GM21390 (cell line): ENCODE results near the gene IFI44L.

Experiments used
- ATAC-seq: cut with Tn5 transposase; IDR thresholded peaks from one replicate; pipeline ENCODE4 v1.9.1; 2021; ENCODE audit not compliant: unreplicated experiment

Gene IFI44L

DNA sequence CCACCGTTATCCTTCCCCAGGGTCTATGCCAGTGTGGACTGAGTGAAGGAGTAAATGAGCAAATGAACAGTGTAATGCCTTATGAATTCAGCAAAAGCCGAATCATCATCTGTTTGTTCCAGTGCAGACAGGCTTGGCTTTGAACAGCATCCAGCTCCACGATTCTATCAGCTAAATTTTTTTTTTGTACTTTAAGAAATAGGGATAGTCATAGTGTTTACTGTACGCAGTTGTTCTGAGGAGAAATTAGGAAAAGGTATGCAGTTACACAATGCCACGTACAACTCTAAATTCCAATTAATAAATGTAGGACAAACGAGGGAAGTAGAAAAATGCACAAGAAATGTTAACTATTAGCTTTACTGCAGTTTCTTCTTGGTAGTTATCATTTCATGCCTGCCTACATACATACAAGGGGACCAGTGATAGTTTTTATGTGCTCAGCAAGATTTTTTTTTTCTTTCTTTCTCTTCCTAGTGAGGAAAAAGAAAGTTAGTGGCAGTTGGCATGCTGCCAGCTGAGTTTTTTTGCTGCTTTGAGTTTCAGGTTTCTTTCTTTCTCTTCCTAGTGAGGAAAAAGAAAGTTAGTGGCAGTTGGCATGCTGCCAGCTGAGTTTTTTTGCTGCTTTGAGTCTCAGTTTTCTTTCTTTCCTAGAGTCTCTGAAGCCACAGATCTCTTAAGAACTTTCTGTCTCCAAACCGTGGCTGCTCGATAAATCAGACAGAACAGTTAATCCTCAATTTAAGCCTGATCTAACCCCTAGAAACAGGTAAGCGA is at the start of gene IFI44L:
Gene IFI44L, plus strand, starts transcription at position 646 of the 777 bp plus-strand sequence. CDS start 7,468 bp downstream, outside the sequence.
- ATAC-seq: peak; percentile 50

DNA sequence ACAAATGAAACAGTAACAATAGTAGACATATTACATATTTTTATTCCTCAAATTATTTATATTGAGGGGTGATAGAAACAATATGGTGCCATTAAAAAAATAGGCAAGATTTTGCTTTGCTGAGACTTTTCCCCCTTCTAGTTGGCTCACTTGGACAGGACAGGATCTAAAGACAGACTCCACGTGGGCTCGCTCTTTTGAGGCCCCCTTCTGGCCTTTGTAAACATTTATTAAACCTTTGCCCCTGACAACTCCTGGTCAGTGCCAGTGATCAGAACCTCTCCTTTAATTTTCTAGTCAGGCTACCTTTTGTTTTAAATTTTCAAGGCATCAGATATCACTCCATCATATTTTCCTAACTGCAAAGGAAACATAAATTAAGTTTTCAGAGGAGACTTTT is 49.7 kb upstream of the IFI44L start:
- ATAC-seq: no peak

DNA sequence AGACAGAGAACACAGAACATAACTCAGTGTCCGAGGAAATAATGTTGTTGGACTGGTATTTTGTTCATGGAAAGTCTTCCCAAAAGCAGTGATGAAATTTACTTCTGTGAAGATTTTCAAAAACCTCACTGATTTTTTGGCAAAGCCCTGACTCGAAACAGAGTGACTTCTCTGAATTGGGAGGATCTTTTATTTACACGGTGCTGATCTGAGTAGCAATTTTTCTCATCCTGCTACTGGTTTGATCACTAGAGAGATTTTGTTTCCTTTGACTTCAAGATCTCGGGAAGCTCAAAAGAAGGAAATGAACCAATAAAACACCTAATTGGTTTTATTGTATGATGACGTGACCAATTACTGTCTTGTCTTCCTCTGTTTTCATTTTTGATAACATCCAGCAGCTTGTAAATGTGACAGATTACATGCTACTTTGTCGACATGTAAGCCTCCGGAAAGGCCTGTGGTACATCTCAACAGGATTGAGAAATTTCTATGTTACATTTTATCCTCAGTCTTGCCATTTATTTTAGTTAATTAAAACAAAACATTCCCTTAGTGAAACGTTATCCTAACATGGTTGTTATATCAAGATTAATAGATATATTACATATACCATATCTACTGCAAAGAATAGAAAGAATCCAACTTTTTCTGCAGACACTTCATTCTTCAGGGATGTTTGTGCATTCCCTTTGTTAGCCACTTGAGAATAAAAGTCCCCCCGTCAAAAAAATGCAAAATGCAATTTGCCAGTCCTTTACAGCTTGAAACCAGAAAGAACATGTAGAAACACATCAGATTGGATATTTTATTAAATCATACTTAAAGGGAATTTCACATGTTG is 42.8 kb upstream of the IFI44L start:
- ATAC-seq: no peak

DNA sequence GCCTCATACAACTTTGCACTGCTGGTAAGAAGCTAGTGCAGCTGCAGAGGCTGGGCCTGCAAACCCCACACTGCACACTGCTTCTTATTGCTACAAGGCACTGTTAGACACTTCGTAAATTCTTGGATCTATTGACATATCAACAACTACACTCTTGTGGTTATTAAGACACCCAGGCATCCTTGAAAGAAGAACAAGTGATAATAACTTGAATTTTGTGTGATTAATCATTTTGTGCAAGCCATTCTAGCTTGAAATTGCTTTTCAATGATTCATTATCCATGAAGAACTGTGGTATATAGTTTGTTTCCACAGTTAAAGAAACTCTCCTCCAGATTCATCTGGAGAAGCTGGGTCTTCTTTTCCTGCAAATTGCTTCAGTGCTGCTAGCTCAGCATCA is 33.7 kb upstream of the IFI44L start:
- no peak for ATAC-seq

DNA sequence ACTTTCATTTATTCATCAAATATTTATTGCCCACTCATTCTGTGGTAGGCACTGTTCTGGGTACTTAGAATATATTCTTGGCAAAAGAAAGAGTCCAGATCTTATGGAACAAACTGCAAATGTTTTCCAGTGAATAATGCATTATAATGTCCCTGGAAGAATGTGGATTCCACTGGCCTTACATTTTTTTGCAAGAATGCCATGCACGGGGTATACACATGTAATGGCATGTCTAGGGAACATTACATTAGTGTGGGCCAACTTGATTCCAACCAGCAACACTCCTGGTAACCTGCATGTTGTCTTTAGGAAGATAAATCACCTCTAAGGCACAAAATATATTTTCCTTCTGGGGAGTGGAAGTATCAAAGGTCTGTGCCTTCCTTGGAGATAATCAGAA is 33.0 kb upstream of the IFI44L start:
- ATAC-seq: no peak

DNA sequence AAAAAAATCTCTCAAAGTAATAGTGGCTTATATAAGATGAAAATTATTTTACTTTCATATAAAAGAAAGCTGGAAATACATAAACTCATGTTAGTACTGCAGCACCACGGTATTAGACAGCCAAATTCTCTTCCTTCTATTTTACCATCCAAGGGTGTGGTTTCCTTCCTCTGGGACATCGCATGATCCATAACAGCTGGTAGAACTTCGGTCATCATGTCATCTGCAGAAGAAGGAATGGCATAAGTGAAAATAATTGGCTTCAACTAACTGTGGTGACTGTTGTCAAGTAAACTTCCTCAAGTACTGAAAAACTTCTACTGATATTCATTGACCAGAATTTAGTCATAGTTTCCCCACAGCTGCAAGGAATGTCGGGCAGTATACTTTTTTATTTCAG is 28.3 kb upstream of the IFI44L start:
- no peak for ATAC-seq

DNA sequence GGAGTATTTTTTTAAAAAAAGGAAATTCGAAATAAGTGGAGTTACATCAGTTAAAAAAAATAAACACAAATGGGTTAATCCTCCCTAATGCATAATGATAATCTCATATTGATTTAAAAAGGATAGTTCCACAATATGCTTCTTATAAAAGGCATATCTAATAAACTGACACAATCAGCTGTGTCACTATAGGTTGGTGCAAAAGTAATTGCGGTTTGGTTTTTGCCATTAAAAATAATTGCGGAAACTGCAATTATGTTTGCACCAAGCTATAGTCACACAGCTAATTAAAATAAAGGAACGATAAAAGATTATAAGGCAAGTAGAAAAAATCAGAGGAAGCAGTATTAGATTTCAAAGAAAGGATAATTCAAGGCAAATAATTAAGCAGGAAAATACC is 21.0 kb upstream of the IFI44L start:
- no peak for ATAC-seq

DNA sequence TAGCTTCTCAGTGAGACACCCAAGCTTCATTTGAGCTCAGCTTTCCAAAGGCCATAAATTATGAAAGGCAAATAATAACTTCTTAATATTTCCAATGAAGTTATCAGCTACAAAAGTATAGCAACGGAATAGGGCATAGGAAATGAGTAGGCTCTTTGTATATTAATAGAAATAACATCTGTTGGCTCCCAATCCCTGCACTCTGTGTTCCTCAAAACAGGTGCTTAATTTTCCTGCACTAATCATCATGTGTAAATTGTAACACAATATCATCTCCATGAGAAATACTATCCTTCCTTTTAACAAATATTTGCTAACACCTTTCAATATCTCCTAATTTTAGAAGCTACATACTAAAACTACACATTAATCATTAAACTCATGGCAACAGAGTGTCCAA is 19.2 kb upstream of the IFI44L start:
- ATAC-seq: no peak

DNA sequence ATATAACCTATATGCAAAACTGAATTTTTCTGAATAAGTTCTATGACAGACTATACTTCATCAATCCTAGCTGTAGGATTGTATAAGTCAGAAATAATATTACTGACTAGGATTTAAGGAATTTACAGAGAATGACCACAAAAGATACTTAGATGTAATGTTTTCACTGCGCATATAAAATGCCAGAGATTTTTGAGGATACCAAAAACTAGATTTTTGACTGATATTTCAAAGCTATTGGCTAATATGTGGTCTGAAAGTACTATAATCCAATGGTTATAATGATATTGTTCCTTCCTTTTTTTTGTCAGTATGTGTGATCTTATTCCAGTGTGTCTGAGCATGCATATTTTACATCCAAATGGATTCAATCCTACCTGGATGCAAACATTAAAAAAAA is 17.0 kb upstream of the IFI44L start:
- no peak for ATAC-seq

DNA sequence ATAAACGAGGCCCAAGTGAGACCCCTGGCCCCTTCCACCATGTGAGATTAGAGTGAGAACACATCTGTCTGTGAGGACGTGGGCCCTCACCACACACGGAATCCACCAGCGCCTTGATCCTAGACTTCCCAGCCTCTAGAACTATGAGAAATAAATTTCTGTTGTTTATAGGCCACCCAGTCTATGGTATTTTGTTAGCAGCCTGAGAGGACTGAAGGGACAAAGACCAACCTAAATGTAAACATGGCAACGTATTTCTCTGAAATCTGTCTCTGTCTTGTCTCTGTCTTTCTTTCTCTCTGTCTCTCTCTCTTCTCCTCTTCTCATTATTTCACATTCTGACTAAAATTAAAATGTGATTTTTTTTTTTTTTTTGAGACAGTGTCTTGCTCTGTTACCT is 15.6 kb upstream of the IFI44L start:
- no peak for ATAC-seq

DNA sequence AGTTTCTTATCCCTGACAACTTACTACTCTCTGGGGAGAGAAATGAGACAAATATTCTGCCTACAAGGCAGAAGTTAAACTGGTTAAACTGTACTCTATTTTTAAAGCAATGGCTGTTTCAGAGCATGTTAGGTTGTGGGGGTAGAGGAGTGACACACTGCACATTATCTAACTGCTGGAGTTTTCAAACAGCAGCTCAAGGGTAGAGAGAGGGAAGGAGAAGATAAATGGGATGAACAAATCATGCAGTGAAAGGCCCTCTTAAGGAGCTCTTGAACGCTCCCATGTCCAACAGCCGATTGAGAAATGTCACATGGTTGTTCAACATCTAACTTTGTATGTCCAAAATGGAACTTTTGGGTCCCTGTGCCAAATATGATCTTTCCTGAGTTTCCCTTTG is 14.0 kb upstream of the IFI44L start:
- ATAC-seq: no peak

DNA sequence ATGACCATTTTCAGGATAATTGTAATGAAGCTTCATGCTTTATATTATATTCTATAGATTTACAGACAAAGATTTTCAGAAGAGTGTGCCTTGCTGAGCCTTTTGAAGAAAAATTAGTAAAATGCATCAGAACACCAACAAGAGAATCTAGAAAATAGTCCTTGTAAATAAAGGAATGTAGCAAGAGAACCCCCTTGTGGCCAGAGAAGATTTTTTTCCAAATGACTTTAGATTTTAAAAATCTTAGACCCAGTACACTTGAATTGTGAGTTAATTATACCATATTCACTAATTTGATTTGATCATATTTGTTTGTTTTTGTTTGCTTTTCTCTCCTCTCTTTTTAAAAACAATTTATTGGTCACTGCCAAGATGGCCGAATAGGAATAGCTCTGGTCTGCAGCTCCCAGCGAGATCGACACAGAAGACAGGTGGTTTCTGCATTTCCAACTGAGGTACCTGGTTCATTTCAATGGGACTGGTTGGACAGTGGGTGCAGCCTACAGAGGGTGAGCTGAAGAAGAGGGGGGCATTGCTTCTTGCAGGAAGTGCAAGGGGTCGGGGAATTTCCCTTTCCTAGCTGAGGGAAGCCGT is 12.8 kb upstream of the IFI44L start:
- no peak for ATAC-seq

DNA sequence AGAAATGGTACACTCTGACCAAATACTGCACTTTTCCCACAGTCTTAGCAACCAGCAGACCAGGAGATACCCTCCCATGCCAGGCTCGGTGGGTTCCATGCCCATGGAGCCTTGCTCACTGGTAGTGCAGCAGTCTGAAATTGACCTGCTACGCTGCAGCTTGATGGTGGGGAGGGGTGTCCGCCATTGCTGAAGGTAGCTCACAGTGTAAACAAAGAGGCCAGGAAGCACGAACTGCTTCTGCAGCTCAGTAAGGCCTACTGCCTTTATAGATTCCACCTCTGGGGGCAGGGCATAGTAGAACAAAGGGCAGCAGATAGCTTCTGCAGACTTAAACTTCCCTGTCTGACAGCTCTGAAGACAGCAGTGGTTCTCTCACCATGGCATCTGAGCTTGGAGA is 12.3 kb upstream of the IFI44L start:
- ATAC-seq: no peak

DNA sequence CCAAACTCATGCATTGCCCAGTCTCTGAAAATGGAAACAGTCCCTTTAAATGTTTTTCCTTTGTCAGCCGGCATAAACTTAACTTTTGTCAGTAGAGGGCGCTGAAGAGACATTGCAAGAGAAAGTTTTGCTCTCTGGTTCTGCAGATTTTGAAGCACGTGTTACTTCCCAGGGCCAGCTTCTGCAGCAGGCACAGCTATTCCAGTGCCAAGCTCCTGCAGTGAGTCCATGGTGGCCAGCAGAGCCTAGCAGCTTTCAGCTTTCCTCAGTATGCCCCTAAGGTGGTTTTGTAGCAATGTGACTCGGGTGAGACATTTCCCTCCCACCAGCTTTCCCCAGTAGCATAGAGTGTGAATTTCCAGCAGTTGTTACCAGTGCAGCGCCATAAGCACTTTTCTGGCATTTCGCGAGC is 2.6 kb upstream of the IFI44L start:
- peak; percentile 41 for ATAC-seq

DNA sequence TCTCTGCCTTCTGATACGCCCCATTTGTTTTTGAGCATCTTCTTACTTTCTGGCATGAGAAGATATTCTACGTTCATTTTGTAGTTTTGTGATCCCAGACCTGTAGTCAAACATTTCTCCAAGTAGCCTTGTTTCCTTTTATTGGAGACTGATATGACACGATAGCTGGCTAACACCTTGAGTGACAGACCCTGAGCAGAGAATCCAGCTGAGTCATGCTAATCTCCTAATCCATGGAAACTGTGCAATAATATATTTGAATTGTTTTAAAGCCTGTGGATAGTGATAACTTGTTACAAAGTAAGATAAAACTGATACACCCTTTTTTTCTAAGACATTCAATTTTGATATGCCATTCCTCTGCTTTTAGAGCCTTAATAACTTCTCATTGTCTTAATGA is 1.2 kb upstream of the IFI44L start:
- no peak for ATAC-seq

DNA sequence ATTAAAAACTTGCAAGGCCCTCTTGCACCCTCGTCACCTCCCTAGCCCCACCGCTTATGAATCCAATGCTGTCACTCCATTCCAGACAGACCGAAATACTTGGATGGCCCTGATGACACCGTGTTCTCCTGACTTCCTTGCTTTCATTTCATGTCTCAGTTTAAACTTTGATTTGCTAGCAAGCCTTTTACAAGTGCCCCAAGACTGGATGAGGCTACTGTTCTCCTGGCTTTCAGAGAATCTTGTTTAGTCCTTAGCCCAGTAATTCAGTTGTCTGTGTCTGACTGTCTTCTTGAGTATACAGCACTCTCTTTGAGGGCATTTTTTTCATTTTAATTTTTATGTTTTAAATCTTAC is 824 bp upstream of the IFI44L start:
- ATAC-seq: peak; percentile 1

DNA sequence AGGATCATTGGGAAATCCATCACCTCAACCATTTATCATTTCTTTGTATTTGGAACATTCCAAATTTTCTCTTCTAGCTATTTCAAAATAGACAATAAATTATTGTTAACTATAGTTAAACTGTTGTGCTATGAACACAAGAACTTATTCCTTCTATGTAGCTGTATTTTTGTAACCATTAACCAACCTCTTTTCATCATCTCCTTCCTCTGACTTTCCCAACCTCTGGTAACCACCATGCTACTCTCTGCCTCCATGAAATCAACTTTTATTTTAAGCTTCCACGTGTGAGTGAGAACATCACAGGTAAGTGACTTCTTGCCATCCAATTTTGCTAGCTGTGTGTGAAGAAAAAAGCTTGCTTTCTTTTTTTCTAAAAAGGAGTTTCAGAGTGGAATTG is 418 bp downstream of the IFI44L start:
- ATAC-seq: no peak

DNA sequence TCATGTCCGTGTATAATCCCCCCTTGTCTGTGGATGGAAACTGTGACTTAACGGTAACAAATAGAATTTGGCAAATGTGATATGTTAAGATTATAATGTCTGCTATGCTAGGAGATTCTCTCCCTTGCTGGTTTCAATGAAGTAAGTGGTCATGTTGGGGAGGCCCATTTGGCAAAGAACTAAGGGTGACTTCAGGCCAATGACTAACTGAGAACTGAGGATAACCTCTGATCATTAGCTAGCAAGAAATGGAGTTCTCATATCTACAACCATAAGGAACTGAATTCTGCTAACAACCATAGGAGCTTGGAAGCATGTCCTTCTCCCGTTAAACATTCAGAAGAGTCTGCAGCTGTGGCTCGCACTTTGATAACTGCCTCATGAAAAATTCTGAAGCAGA is 2.3 kb downstream of the IFI44L start:
- no peak for ATAC-seq

DNA sequence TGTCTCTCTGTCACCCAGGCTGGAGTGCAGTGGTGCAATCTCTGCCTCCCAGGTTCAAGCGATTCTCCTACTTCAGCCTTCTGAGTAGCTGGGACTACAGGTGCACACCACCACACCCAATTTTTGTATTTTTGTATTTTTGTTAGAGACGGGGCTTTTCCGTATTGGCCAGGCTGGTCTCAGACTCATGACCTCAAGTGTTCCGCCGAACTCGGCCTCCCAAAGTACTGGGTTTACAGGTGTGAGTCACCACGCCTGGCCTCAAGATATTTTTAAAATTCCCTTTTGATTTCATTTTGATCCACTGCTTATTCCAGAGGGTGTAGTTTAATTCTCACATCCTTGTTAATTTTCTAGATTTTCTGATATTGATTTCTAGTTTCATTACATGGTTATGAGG is 3.8 kb downstream of the IFI44L start:
- no peak for ATAC-seq

DNA sequence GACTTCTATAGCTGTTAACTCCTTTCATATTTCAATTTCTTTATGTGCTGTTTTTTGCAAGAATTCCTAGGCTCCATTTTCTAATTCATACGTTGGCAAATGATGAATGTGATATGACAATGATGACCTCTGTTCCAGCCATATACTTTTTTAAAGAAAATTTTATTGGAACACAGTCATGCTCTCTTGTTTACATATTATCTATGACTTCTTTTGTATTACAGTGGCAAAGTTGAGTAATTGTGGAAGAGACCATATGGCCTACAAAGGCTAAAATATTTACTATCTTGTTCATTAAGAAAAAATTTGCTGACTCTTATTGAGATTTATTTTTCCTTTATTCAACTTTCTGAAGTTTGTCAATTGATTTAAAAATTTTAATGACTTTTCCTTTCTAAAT is 7.1 kb downstream of the IFI44L start:
- no peak for ATAC-seq

DNA sequence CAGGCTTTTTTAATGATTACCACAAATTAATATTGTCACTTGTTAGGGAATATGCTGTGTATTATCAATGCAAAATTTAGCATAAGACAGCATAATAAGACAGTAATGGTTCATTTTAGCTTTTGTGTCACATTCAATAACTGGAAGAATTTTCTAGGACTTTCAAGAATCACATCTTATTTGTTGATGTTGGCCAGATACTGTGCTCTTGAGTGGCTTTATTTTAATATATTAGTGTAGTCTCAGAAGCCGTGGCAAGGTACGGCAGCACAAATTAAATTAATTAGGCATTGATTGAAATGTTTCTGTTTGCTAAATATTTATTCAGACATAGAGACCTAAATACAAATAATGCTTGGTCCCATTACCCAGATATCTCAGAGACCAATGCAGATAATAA is 10.4 kb downstream of the IFI44L start:
- no peak for ATAC-seq

DNA sequence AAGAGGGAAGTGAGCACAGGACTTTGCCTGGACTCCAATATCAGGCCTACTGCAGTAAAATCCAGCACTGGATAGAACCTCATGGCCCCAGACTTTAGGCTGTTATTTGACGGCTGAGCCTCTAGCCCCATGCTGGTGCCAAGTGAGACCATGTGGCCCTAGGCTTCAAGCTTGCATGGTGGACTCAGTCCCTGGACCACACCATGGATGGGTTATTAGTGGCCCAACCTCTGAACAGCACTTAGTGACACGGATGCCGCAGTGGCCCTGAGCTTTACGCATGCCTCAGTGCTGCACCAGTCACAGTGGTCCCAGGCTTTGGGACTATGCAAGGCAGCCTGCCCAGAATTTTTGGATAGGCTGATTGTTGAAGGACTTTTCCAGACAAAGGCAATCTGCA is 13.0 kb downstream of the IFI44L start:
- no peak for ATAC-seq
